ENCODE results near the gene IGF1. TPM values are rescaled to one million over a fixed set of nuclear protein-coding genes. Genes with fewer than 3 reads are reported as not detected.

IGF1 gene
- total RNA-seq, 1 experiment from 2014 or later, result not detected

- POLR2A ChIA-PET, result no interaction called here
These were observed 9.4 kb downstream of the IGF1 start for GRCh38 chr12:102470945-102471344.

GRCh38 chr12:102468261-102468915 lies 12.0 kb downstream of the IGF1 start:
- H3K4me1 Mint-ChIP-seq, result no peaks in the 10 kb centered on the region
- DNase-seq (ENCODE audit: low spot score), result no peak
- H3K4me3 Mint-ChIP-seq, result no peak overlapping the region
- CTCF ChIA-PET, result interaction anchor here (1.6 to 1.9 kb wide), 2 partner anchors 10 to 16 kb away, joined by 3 to 6 read pairs; no protein-coding TSS in a partner anchor
- H3K9me3 Mint-ChIP-seq, result no peaks in the 10 kb centered on the region
- POLR2A ChIA-PET, result no interaction called here
- ATAC-seq, result no peak
- H3K36me3 Mint-ChIP-seq, result no peaks in the 10 kb centered on the region
- no peak overlapping the region for H3K27ac Mint-ChIP-seq
- no peaks in the 10 kb centered on the region for H3K27me3 Mint-ChIP-seq (ENCODE audit: low read depth)
- TF ChIP-seq ZNF512 (CRISPR knock-in tag; IDR thresholded peaks at IDR 0.05; ENCODE audit: borderline replicate concordance) (no peak), MYBL2 (CRISPR knock-in tag; IDR thresholded peaks at IDR 0.05) (no peak), PREB (CRISPR knock-in tag; IDR thresholded peaks at IDR 0.05; ENCODE audit: borderline replicate concordance) (no peak), CREB1 (CRISPR knock-in tag; IDR thresholded peaks at IDR 0.05) (no peak), OVOL2 (CRISPR knock-in tag; IDR thresholded peaks at IDR 0.05; ENCODE audit: borderline replicate concordance) (no peak), JAZF1 (CRISPR knock-in tag; IDR thresholded peaks at IDR 0.05) (no peak), NR3C1 (CRISPR knock-in tag; conservative IDR thresholded peaks at IDR 0.05; ENCODE audit: low read depth) (no peak)

More at GRCh38 chr12:102470945-102471344, 9.4 kb downstream of the IGF1 start:
- no peaks in the 10 kb centered on the region for H3K9me3 Mint-ChIP-seq
- H3K36me3 Mint-ChIP-seq, result no peaks in the 10 kb centered on the region
- CTCF ChIA-PET, result interaction anchor here (1.1 to 1.9 kb wide), 2 partner anchors 14 to 341 kb away, joined by 5 to 6 read pairs; no protein-coding TSS in a partner anchor
- H3K27me3 Mint-ChIP-seq (ENCODE audit: low read depth), result no peaks in the 10 kb centered on the region; the same call in 1 of the 2 replicates
- ATAC-seq, result no peak
- peaks cover 9% of the 10 kb centered on the region for H3K4me1 Mint-ChIP-seq
- no peak overlapping the region for H3K27ac Mint-ChIP-seq
- DNase-seq (ENCODE audit: low spot score), result no peak
- TF ChIP-seq ZNF396 (CRISPR knock-in tag; IDR thresholded peaks at IDR 0.05; ENCODE audit: borderline replicate concordance) (no peak), TP53 (CRISPR knock-in tag; IDR thresholded peaks at IDR 0.05) (no peak), HMGXB4 (CRISPR knock-in tag; IDR thresholded peaks at IDR 0.05) (no peak), JAZF1 (CRISPR knock-in tag; IDR thresholded peaks at IDR 0.05) (no peak), PREB (CRISPR knock-in tag; IDR thresholded peaks at IDR 0.05; ENCODE audit: borderline replicate concordance) (no peak), ZMAT4 (CRISPR knock-in tag; IDR thresholded peaks at IDR 0.05) (no peak), E2F4 (CRISPR knock-in tag; IDR thresholded peaks at IDR 0.05; ENCODE audit: borderline replicate concordance, low read depth) (no peak), IRF1 (CRISPR knock-in tag; IDR thresholded peaks at IDR 0.05) (no peak), CREB1 (CRISPR knock-in tag; IDR thresholded peaks at IDR 0.05) (no peak), NFYB (CRISPR knock-in tag; conservative IDR thresholded peaks at IDR 0.05; ENCODE audit: low read depth) (no peak), ATF2 (CRISPR knock-in tag; IDR thresholded peaks at IDR 0.05; ENCODE audit: borderline replicate concordance, low read depth) (no peak), CREM (CRISPR knock-in tag; IDR thresholded peaks at IDR 0.05) (no peak), ZNF232 (CRISPR knock-in tag; IDR thresholded peaks at IDR 0.05) (no peak), TEAD4 (CRISPR knock-in tag; IDR thresholded peaks at IDR 0.05) (no peak)
- H3K4me3 Mint-ChIP-seq, result no peak overlapping the region

All from WTC11 (cell line).